Measurements from ENCODE around the gene LSM6.

- TF ChIP-seq, protein P1, sequence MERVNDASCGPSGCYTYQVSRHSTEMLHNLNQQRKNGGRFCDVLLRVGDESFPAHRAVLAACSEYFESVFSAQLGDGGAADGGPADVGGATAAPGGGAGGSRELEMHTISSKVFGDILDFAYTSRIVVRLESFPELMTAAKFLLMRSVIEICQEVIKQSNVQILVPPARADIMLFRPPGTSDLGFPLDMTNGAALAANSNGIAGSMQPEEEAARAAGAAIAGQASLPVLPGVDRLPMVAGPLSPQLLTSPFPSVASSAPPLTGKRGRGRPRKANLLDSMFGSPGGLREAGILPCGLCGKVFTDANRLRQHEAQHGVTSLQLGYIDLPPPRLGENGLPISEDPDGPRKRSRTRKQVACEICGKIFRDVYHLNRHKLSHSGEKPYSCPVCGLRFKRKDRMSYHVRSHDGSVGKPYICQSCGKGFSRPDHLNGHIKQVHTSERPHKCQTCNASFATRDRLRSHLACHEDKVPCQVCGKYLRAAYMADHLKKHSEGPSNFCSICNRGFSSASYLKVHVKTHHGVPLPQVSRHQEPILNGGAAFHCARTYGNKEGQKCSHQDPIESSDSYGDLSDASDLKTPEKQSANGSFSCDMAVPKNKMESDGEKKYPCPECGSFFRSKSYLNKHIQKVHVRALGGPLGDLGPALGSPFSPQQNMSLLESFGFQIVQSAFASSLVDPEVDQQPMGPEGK (CRISPR knock-in tag; IDR thresholded peaks at IDR 0.05; ENCODE audit: borderline replicate concordance), result no peak
- TF ChIP-seq PPARA (CRISPR knock-in tag; IDR thresholded peaks at IDR 0.05; ENCODE audit: borderline replicate concordance) (no peak), OSR1 (CRISPR knock-in tag; IDR thresholded peaks at IDR 0.05) (no peak), ARNTL (CRISPR knock-in tag; IDR thresholded peaks at IDR 0.05; ENCODE audit: borderline replicate concordance, low read depth) (no peak)
Observed at GRCh38 chr4:146191766-146192458, 16.4 kb downstream of the LSM6 start.
